CD14-positive monocyte (primary cell): ENCODE data around the gene SPAAR. TPM values are rescaled to one million over a fixed set of nuclear protein-coding genes. Genes with fewer than 3 reads are reported as not detected.

Experiments used
- DNase-seq, 3 donors: peaks; one replicate each; pipeline ENCODE4 v3.0.0-alpha.2; 2011 to 2022
- H2AFZ ChIP-seq: 2 replicates; pipeline ENCODE4 v1.6.0; 2012; ENCODE audit warnings: mild to moderate bottlenecking, low read depth, low read length, inconsistent platforms; ENCODE audit not compliant: insufficient read depth, poor library complexity, severe bottlenecking
- H3K27ac ChIP-seq, 2 donors: 1 replicate in 1 of 2; 2 replicates in 1 of 2; pipeline ENCODE4 v1.5.1; 2012 to 2013; ENCODE audit warnings: low read length in 2 of 2, control low read depth in 1 of 2, inconsistent platforms in 1 of 2, low read depth in 1 of 2, mild to moderate bottlenecking in 1 of 2
- H3K27me3 ChIP-seq, 2 donors: one replicate each; pipeline versions ENCODE4 v1.6.0 to v1.6.1; 2011 to 2013; ENCODE audit warnings: low read length in 2 of 2; ENCODE audit not compliant: control insufficient read depth in 2 of 2, insufficient read depth in 2 of 2
- H3K36me3 ChIP-seq, 2 donors: replicated peaks in 1 of 2; 1 replicate in 1 of 2; 2 replicates in 1 of 2; pipeline versions ENCODE4 v1.5.1 to v1.6.1; 2012 to 2013; ENCODE audit warnings: low read length in 2 of 2, control low read depth in 1 of 2, inconsistent platforms in 1 of 2, mild to moderate bottlenecking in 1 of 2; ENCODE audit not compliant: insufficient read depth in 2 of 2, control insufficient read depth in 1 of 2
- H3K4me1 ChIP-seq, 2 donors: 1 replicate in 1 of 2; 2 replicates in 1 of 2; pipeline versions ENCODE4 v1.5.1 to v1.6.1; 2012 to 2013; ENCODE audit warnings: low read length in 2 of 2, control low read depth in 1 of 2, inconsistent platforms in 1 of 2, mild to moderate bottlenecking in 1 of 2, moderate library complexity in 1 of 2; ENCODE audit not compliant: insufficient read depth in 2 of 2, control insufficient read depth in 1 of 2
- H3K4me2 ChIP-seq: replicated peaks from 2 replicates; pipeline ENCODE3; 2012; ENCODE audit warnings: low read length, moderate library complexity, mild to moderate bottlenecking; ENCODE audit not compliant: poor library complexity, severe bottlenecking; ENCODE audit errors: extremely low read depth
- H3K4me3 ChIP-seq, 3 experiments: fragments of 200-600 bp in 1 of 3; sonication (generic) in 1 of 3; replicated peaks in 1 of 3; 1 replicate in 2 of 3; 2 replicates in 1 of 3; pipeline ENCODE4 v1.5.1; 2011 to 2013; ENCODE audit warnings: low read length in 3 of 3, mild to moderate bottlenecking in 3 of 3, control low read depth in 2 of 3, low read depth in 2 of 3, inconsistent platforms in 1 of 3, moderate library complexity in 1 of 3
- H3K79me2 ChIP-seq: 2 replicates; pipeline ENCODE4 v1.6.0; 2012; ENCODE audit warnings: mild to moderate bottlenecking, control low read depth, inconsistent platforms, low read length, moderate library complexity; ENCODE audit not compliant: insufficient read depth
- H3K9ac ChIP-seq: 2 replicates; pipeline ENCODE4 v1.6.0; 2017; ENCODE audit warnings: low read length, mild to moderate bottlenecking; ENCODE audit not compliant: insufficient read depth, poor library complexity, severe bottlenecking
- H3K9me3 ChIP-seq, 2 donors: replicated peaks in 1 of 2; 1 replicate in 1 of 2; 2 replicates in 1 of 2; pipeline versions ENCODE4 v1.5.1 to v1.6.1; 2012 to 2013; ENCODE audit warnings: low read length in 2 of 2, control low read depth in 1 of 2; ENCODE audit not compliant: control insufficient read depth in 1 of 2, insufficient read depth in 1 of 2
- H4K20me1 ChIP-seq: 2 replicates; pipeline ENCODE4 v1.6.0; 2012; ENCODE audit warnings: mild to moderate bottlenecking, low read length, control low read depth, moderate library complexity; ENCODE audit not compliant: insufficient read depth
- H3K27ac Mint-ChIP-seq, 7 donors: one replicate each; pipeline ENCODE4 v1.8.0; 2020; ENCODE audit warnings: mild to moderate bottlenecking in 7 of 7, mixed read lengths in 7 of 7, moderate library complexity in 6 of 7, inconsistent platforms in 2 of 7
- H3K27me3 Mint-ChIP-seq, 3 donors: one replicate each; pipeline ENCODE4 v1.8.0; 2021 to 2022; ENCODE audit warnings: low read depth in 3 of 3, mild to moderate bottlenecking in 3 of 3, mixed read lengths in 3 of 3, moderate library complexity in 3 of 3, inconsistent platforms in 1 of 3
- H3K36me3 Mint-ChIP-seq, 2 donors: one replicate each; pipeline ENCODE4 v1.8.0; 2020; ENCODE audit warnings: mixed read lengths in 2 of 2, inconsistent platforms in 1 of 2, mild to moderate bottlenecking in 1 of 2
- H3K4me1 Mint-ChIP-seq: one replicate; pipeline ENCODE4 v1.8.0; 2020; ENCODE audit warnings: mild to moderate bottlenecking, mixed read lengths
- H3K4me3 Mint-ChIP-seq, 2 donors: one replicate each; pipeline ENCODE4 v1.8.0; 2020; ENCODE audit warnings: mild to moderate bottlenecking in 2 of 2, mixed read lengths in 2 of 2, moderate library complexity in 1 of 2
- H3K9me3 Mint-ChIP-seq, 7 donors: one replicate each; pipeline ENCODE4 v1.8.0; 2020 to 2022; ENCODE audit warnings: mixed read lengths in 7 of 7, mild to moderate bottlenecking in 6 of 7, moderate library complexity in 6 of 7, inconsistent platforms in 2 of 7
- WGBS: methylation state at CpG from one replicate; pipeline ENCODE4 v1.1.5; 2013; ENCODE audit warnings: missing lambda C conversion rate; ENCODE audit not compliant: insufficient coverage; 5-methylcytosine and 5-hydroxymethylcytosine counted together
- intact Hi-C, 2 donors: fragments of 100-400 bp; cut with micrococcal nuclease; formaldehyde crosslinking; loops; one replicate each; pipeline versions ENCODE4 v1.15.0 to v1.15.1; 2023
- polyA plus RNA-seq, 3 donors: library from polyadenylated mRNA; depleted of rRNA in 1 of 3; unstranded in 2 of 3; stranded (reverse) in 1 of 3; fragments of 300-500 nt in 2 of 3; fragments of >200 nt in 1 of 3; fragmentation: Illumina TruSeq in 2 of 3; gene quantifications; 1 replicate in 2 of 3; 2 replicates in 1 of 3; pipeline ENCODE4 v1.2.3, GENCODE V29; 2012 to 2021
- TF ChIP-seq, protein P1 (sequence below): fragments of 200-600 bp; IDR thresholded peaks from one replicate; pipeline ENCODE4 v1.8.0; 2022; ENCODE audit warnings: antibody characterized with exemption, mild to moderate bottlenecking

Gene SPAAR
- polyA plus RNA-seq, 3 donors, result not detected

- Mint-ChIP-seq H3K27ac (no peak overlapping the region), H3K4me1 (no peaks in the 10 kb centered on the region), H3K27me3 (peaks cover 3 to 11% (median 7%) of the 10 kb centered on the region in 3 donors), H3K9me3 (peaks cover 0 to 2% (median 0%) of the 10 kb centered on the region in 7 donors), H3K36me3 (no peaks in the 10 kb centered on the region), H3K4me3 (no peak overlapping the region)
- Histone ChIP-seq H3K9me3 (no peaks in the 10 kb centered on the region), H3K4me1 (no peaks in the 10 kb centered on the region), H3K79me2 (no peaks in the 10 kb centered on the region), H3K27me3 (peaks cover 0 to 3% of the 10 kb centered on the region in 2 donors), H3K36me3 (no peaks in the 10 kb centered on the region), H3K9ac (no peak overlapping the region), H3K4me3 (no peak overlapping the region), H4K20me1 (no peaks in the 10 kb centered on the region), H3K27ac (no peak overlapping the region), H2AFZ (no peak overlapping the region), H3K4me2 (no peak overlapping the region)
- intact Hi-C loops, result loop anchor here in 1 of 2 donors (10.0 kb wide), 2 partner anchors 73 to 373 kb away; no protein-coding TSS in a partner anchor
- WGBS, result 98% methylated on average over 4 of the region's 6 CpGs
- TF ChIP-seq, protein P1, sequence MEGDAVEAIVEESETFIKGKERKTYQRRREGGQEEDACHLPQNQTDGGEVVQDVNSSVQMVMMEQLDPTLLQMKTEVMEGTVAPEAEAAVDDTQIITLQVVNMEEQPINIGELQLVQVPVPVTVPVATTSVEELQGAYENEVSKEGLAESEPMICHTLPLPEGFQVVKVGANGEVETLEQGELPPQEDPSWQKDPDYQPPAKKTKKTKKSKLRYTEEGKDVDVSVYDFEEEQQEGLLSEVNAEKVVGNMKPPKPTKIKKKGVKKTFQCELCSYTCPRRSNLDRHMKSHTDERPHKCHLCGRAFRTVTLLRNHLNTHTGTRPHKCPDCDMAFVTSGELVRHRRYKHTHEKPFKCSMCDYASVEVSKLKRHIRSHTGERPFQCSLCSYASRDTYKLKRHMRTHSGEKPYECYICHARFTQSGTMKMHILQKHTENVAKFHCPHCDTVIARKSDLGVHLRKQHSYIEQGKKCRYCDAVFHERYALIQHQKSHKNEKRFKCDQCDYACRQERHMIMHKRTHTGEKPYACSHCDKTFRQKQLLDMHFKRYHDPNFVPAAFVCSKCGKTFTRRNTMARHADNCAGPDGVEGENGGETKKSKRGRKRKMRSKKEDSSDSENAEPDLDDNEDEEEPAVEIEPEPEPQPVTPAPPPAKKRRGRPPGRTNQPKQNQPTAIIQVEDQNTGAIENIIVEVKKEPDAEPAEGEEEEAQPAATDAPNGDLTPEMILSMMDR, result no peak
- DNase-seq, result no peak
Measured at GRCh38 chr9:35951736-35952135, 42.4 kb downstream of the SPAAR start.

DNA sequence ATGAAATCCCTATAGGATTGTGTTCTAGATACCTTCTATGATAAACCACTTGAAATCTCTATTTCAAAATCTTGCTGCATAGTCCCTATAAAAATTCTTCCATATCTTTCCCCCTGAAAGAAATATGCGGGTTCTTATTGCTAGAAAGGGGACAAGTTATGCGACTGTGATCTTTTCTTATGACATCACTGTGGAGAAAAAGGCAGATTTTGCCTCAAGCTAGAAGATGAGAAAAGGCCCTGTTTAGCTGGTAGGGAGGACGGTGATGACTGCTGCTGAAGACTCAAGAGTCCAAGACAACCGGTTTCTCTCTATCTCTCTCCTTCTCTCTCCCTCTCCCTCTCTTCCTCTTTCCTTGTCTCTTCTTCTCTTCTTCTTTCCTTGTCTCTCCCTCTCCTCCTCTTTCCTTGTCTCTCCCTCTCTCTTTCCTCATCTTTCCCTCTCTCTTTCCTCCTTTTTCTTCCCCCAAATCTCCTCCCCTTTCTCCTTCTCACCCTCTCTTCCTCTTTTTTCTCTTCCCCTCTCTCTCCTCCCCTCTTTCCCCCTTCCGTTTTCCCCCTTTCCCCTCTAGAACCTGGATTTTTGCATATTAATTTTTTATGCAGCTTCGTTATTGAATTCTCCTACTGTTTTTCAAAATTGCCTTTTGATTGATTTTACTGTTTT lies 43.4 kb downstream of the SPAAR start:
- Histone ChIP-seq H2AFZ (no peak overlapping the region), H3K9ac (no peak overlapping the region)

More for the DNA sequence above, 43.4 kb downstream of the SPAAR start:
- Mint-ChIP-seq H3K27me3 (peaks cover 6 to 18% (median 11%) of the 10 kb centered on the region in 3 donors), H3K27ac (no peak overlapping the region), H3K4me3 (no peak overlapping the region), H3K9me3 (peaks cover 0 to 2% (median 0%) of the 10 kb centered on the region in 7 donors), H3K36me3 (no peaks in the 10 kb centered on the region), H3K4me1 (no peaks in the 10 kb centered on the region)
- Histone ChIP-seq H3K27ac (no peak overlapping the region), H4K20me1 (no peaks in the 10 kb centered on the region), H3K27me3 (peaks cover 3% of the 10 kb centered on the region in 2 donors), H3K4me3 (no peak overlapping the region), H3K79me2 (no peaks in the 10 kb centered on the region), H3K4me2 (no peak overlapping the region), H3K4me1 (no peaks in the 10 kb centered on the region), H3K36me3 (no peaks in the 10 kb centered on the region), H3K9me3 (no peaks in the 10 kb centered on the region)
- no CpG with 5 or more reads among the region's 6 CpGs for WGBS
- DNase-seq, result no peak
- intact Hi-C loops, result loop anchor here in 1 of 2 donors (10.0 kb wide), 2 partner anchors 72 to 372 kb away; no protein-coding TSS in a partner anchor
- TF ChIP-seq, protein P1, result no peak
